ENCODE data around the gene HOXB9. TPM values are rescaled to one million over a fixed set of nuclear protein-coding genes. Genes with fewer than 3 reads are reported as not detected.

Gene HOXB9
- total and polyA plus RNA-seq, 2 experiments from 2014 or later, result not detected

DNA sequence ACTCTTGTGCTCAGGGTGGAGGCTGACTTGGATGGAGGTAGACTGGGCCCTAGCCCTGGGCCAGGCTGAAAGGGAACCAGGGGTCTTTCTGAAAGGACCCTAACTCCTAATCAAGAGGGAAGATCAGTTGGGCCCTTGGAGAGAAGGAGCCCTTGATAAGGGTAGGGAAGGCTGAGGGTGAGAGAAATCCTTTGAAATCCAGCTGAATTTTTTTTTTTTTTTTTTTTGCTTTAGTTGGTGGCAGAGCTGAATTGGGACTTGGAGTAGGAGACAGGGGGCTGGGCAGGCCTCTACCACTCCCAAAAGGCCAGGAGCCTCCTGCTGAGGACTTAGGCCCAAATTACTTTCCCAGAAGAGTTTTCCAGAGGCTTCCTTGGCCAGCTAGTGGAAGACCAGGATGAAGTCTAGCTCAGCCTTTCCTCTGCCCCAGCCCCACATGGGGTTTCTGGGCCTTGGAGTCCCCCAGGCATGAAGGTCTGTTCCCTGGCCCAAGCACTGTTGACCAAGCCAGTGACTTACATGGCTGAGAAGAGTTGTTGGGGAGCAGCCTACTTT lies 35.5 kb downstream of the HOXB9 start (continued):
- TF ChIP-seq, protein P1, sequence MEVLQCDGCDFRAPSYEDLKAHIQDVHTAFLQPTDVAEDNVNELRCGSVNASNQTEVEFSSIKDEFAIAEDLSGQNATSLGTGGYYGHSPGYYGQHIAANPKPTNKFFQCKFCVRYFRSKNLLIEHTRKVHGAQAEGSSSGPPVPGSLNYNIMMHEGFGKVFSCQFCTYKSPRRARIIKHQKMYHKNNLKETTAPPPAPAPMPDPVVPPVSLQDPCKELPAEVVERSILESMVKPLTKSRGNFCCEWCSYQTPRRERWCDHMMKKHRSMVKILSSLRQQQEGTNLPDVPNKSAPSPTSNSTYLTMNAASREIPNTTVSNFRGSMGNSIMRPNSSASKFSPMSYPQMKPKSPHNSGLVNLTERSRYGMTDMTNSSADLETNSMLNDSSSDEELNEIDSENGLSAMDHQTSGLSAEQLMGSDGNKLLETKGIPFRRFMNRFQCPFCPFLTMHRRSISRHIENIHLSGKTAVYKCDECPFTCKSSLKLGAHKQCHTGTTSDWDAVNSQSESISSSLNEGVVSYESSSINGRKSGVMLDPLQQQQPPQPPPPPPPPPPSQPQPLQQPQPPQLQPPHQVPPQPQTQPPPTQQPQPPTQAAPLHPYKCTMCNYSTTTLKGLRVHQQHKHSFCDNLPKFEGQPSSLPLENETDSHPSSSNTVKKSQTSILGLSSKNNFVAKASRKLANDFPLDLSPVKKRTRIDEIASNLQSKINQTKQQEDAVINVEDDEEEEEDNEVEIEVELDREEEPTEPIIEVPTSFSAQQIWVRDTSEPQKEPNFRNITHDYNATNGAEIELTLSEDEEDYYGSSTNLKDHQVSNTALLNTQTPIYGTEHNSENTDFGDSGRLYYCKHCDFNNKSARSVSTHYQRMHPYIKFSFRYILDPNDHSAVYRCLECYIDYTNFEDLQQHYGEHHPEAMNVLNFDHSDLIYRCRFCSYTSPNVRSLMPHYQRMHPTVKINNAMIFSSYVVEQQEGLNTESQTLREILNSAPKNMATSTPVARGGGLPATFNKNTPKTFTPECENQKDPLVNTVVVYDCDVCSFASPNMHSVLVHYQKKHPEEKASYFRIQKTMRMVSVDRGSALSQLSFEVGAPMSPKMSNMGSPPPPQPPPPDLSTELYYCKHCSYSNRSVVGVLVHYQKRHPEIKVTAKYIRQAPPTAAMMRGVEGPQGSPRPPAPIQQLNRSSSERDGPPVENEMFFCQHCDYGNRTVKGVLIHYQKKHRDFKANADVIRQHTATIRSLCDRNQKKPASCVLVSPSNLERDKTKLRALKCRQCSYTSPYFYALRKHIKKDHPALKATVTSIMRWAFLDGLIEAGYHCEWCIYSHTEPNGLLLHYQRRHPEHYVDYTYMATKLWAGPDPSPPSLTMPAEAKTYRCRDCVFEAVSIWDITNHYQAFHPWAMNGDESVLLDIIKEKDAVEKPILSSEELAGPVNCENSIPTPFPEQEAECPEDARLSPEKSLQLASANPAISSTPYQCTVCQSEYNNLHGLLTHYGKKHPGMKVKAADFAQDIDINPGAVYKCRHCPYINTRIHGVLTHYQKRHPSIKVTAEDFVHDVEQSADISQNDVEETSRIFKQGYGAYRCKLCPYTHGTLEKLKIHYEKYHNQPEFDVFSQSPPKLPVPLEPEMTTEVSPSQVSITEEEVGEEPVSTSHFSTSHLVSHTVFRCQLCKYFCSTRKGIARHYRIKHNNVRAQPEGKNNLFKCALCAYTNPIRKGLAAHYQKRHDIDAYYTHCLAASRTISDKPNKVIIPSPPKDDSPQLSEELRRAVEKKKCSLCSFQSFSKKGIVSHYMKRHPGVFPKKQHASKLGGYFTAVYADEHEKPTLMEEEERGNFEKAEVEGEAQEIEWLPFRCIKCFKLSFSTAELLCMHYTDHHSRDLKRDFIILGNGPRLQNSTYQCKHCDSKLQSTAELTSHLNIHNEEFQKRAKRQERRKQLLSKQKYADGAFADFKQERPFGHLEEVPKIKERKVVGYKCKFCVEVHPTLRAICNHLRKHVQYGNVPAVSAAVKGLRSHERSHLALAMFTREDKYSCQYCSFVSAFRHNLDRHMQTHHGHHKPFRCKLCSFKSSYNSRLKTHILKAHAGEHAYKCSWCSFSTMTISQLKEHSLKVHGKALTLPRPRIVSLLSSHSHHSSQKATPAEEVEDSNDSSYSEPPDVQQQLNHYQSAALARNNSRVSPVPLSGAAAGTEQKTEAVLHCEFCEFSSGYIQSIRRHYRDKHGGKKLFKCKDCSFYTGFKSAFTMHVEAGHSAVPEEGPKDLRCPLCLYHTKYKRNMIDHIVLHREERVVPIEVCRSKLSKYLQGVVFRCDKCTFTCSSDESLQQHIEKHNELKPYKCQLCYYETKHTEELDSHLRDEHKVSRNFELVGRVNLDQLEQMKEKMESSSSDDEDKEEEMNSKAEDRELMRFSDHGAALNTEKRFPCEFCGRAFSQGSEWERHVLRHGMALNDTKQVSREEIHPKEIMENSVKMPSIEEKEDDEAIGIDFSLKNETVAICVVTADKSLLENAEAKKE (CRISPR knock-in tag; IDR thresholded peaks at IDR 0.05), result no peak
- no peak for TF ChIP-seq EZH2phosphoT487 (IDR thresholded peaks at IDR 0.05; ENCODE audit: unreplicated experiment)
- TF ChIP-seq, protein P2, sequence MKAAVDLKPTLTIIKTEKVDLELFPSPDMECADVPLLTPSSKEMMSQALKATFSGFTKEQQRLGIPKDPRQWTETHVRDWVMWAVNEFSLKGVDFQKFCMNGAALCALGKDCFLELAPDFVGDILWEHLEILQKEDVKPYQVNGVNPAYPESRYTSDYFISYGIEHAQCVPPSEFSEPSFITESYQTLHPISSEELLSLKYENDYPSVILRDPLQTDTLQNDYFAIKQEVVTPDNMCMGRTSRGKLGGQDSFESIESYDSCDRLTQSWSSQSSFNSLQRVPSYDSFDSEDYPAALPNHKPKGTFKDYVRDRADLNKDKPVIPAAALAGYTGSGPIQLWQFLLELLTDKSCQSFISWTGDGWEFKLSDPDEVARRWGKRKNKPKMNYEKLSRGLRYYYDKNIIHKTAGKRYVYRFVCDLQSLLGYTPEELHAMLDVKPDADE (IDR thresholded peaks at IDR 0.05), result no peak
- TF ChIP-seq POLR2AphosphoS5 (IDR thresholded peaks at IDR 0.05; ENCODE audit: low read depth), result no peak
- no peak for TF ChIP-seq ZNF114 (CRISPR knock-in tag; IDR thresholded peaks at IDR 0.05)
- no peak for TF ChIP-seq CREB1 (CRISPR knock-in tag; IDR thresholded peaks at IDR 0.05; ENCODE audit: low read depth)
- TF ChIP-seq STAT1 (IDR thresholded peaks at IDR 0.05; ENCODE audit: unreplicated experiment), result no peak
- no peak for TF ChIP-seq JUNB (IDR thresholded peaks at IDR 0.05; ENCODE audit: unreplicated experiment)
- no peak for TF ChIP-seq ZNF331 (CRISPR knock-in tag; IDR thresholded peaks at IDR 0.05; ENCODE audit: low read depth)
